GM19468 (cell line): Measurements from ENCODE around the gene PIGS.
"Not testable (repeated sequence)": the region's sequence is repeated elsewhere in the genome, so short reads cannot be mapped to it uniquely, and the experiment has no call there.

ENCODE experiments used
- ATAC-seq: cut with Tn5 transposase; IDR thresholded peaks from one replicate; pipeline ENCODE4 v1.9.1; 2021; ENCODE audit warnings: mild to moderate bottlenecking, moderate library complexity, moderate number of reproducible peaks; ENCODE audit not compliant: unreplicated experiment; ENCODE audit errors: extremely low read depth

Gene PIGS

GRCh38 chr17:28571361-28572122 lies at the start of gene PIGS:
TSS of gene PIGS (minus strand) at chr17:28571524. CDS start at chr17:28571496, 28 bp downstream.
- peak; percentile 53 for ATAC-seq

- ATAC-seq = no peak
These were observed 48.7 kb upstream of the PIGS start for GRCh38 chr17:28620010-28620409.

- ATAC-seq = no peak
These were observed 47.1 kb upstream of the PIGS start for GRCh38 chr17:28618464-28618863.

- no peak for ATAC-seq
These were observed 45.0 kb upstream of the PIGS start for GRCh38 chr17:28616281-28616680.

GRCh38 chr17:28615260-28615940 lies 44.1 kb upstream of the PIGS start:
- ATAC-seq = no peak

- no peak for ATAC-seq
These were observed 42.6 kb upstream of the PIGS start, which contains the start of gene RSKR for GRCh38 chr17:28613931-28614381. TSS of gene RSKR (minus strand) at chr17:28614185. CDS start at chr17:28614161, 24 bp downstream.

- ATAC-seq = no peak
These were observed 41.9 kb upstream of the PIGS start for GRCh38 chr17:28612936-28613872.

- ATAC-seq = no peak
These were observed 41.2 kb upstream of the PIGS start for GRCh38 chr17:28612531-28612930.

- ATAC-seq = no peak
These were observed 39.1 kb upstream of the PIGS start for GRCh38 chr17:28610376-28610775.

GRCh38 chr17:28604031-28604430 lies 32.7 kb upstream of the PIGS start:
- ATAC-seq = not testable (repeated sequence)

- peak; percentile 40 for ATAC-seq
These were observed 28.2 kb upstream of the PIGS start for GRCh38 chr17:28599311-28600184.

- peak; percentile 77 for ATAC-seq
These were observed 27.5 kb upstream of the PIGS start, which contains the start of gene SPAG5 for GRCh38 chr17:28598799-28599310. TSS of gene SPAG5 (minus strand) at chr17:28599025. CDS start at chr17:28598946, 79 bp downstream.

- no peak for ATAC-seq
These were observed 27.1 kb upstream of the PIGS start for GRCh38 chr17:28598389-28598788.

- ATAC-seq = no peak
These were observed 26.5 kb upstream of the PIGS start for GRCh38 chr17:28597606-28598383.

- ATAC-seq = no peak
These were observed 20.9 kb upstream of the PIGS start for GRCh38 chr17:28592260-28592659.

GRCh38 chr17:28585851-28586250 lies 14.5 kb upstream of the PIGS start:
- no peak for ATAC-seq

- no peak for ATAC-seq
These were observed 13.1 kb upstream of the PIGS start for GRCh38 chr17:28584434-28584833.

- ATAC-seq = no peak
These were observed 11.2 kb upstream of the PIGS start for GRCh38 chr17:28582513-28582912.
